Cardiac septum (tissue), 1 donor: ENCODE measurements around the gene OR10G8. TPM values are rescaled to one million over a fixed set of nuclear protein-coding genes. Genes with fewer than 3 reads are reported as not detected.

ENCODE experiments used
- DNase-seq: peaks from one replicate; pipeline ENCODE4 v3.0.0-alpha.2; 2020; ENCODE audit warnings: low spot score
- intact Hi-C: fragments of 100-400 bp; cut with DNase I; formaldehyde crosslinking; loops from one replicate; pipeline ENCODE4 v1.14.0; 2022
- total RNA-seq: library from RNA; stranded (reverse); fragmentation: NEBNext Ultra II Directional; extraction: Animal tissue kit (Norgen Biotek cat#: 25700); gene quantifications from one replicate; pipeline ENCODE4 v1.2.1, GENCODE V29; 2021
- donor health status: DM: no; HTN: no; CAD: no.

The OR10G8 gene
- total RNA-seq, 1 donor from 2014 or later = not detected

GRCh38 chr11:124075841-124076651 is 49.4 kb downstream of the OR10G8 start:
- intact Hi-C loops = loop anchor here (10.0 kb wide), 1 partner anchor 129 kb away; no protein-coding TSS in a partner anchor
- DNase-seq = no peak

GRCh38 chr11:124077266-124077665 is 50.7 kb downstream of the OR10G8 start:
- intact Hi-C loops = loop anchor here (10.0 kb wide), 1 partner anchor 128 kb away; no protein-coding TSS in a partner anchor
- no peak for DNase-seq

- intact Hi-C loops = loop anchor here (10.0 kb wide), 1 partner anchor 126 kb away; no protein-coding TSS in a partner anchor
- DNase-seq = no peak
Measured at GRCh38 chr11:124078591-124078990, 52.0 kb downstream of the OR10G8 start.

- intact Hi-C loops = loop anchor here (10.0 kb wide), 1 partner anchor 125 kb away; no protein-coding TSS in a partner anchor
- DNase-seq = no peak
Measured at GRCh38 chr11:124079631-124080326, 53.2 kb downstream of the OR10G8 start.

Other genes starting within 250 kb of the OR10G8 start
- gene OR6M1, start 220.4 kb upstream of the OR10G8 start, total RNA-seq = not detected
- gene TMEM225, start 141.1 kb upstream of the OR10G8 start, total RNA-seq = not detected
- not detected for gene OR8D4, start 124.6 kb upstream of the OR10G8 start, total RNA-seq
- gene OR4D5, start 87.2 kb upstream of the OR10G8 start, total RNA-seq = not detected
- gene OR6T1, start 83.0 kb upstream of the OR10G8 start, total RNA-seq = not detected
- gene OR10S1, start 49.0 kb upstream of the OR10G8 start, total RNA-seq = not detected
- not detected for gene OR10G6, start 31.6 kb upstream of the OR10G8 start, total RNA-seq
- gene OR10G4, start 13.8 kb upstream of the OR10G8 start, total RNA-seq = not detected
- not detected for gene OR10G9, start 3.8 kb upstream of the OR10G8 start, total RNA-seq
- gene OR10G7, start 14.5 kb downstream of the OR10G8 start, total RNA-seq = not detected
- gene VWA5A, start 88.7 kb downstream of the OR10G8 start, total RNA-seq = 4.3 TPM
- not detected for gene OR10D3, start 156.5 kb downstream of the OR10G8 start, total RNA-seq
- not detected for gene OR8G1, start 214.3 kb downstream of the OR10G8 start, total RNA-seq
- not detected for gene OR8G5, start 229.6 kb downstream of the OR10G8 start, total RNA-seq